GM12873 (cell line): ENCODE data around the gene CTSD.

Source experiments
- CTCF ChIP-seq: IDR thresholded peaks from 2 replicates; pipeline ENCODE4 v1.5.1; 2012; ENCODE audit warnings: low read depth, mild to moderate bottlenecking, moderate library complexity, low read length, control low read depth; ENCODE audit not compliant: insufficient read depth; ENCODE audit errors: missing control alignments

Gene CTSD

GRCh38 chr11:1749395-1750351, 14.1 kb downstream of the CTSD start:
- no peak for TF ChIP-seq CTCF

DNA sequence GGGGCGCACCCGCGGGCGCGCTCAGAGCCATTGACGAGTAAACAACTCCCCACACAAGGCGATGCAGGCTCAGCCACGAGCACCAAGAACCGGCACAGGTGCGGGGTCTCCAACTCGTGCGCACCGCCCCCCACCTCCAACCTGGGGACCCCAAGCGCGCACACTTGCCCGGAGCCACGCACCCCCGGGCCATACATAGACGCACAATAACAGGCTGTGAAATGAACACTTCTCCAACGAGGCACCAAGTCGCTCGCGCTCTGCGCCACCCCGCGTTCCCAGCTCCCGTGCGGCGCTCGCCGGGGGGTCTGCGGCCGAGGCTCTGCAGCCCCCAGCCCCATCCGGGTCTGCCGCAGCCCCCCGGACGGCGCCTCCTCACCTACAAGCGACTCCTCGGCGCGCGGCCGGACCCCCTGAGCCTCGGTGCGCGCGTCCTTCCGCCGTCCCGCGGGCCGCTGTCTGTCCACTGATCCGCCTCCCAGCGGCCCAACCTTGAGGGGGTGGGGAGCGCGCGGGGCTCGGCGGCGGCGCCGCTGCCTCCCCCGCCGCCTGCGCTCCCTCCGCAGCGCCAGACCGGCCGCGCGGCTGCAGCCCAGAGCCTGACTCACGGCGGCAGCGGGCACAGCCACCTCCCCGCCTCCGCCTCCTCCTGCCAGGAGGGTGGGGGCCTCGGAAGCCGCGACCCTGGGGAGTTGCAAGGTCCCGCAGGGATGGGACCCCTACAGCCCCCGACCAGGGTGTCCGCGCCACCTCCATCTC, 14.9 kb downstream of the CTSD start:
- no peak for TF ChIP-seq CTCF

- TF ChIP-seq CTCF: no peak
Observed at GRCh38 chr11:1747753-1748635, 15.7 kb downstream of the CTSD start.

DNA sequence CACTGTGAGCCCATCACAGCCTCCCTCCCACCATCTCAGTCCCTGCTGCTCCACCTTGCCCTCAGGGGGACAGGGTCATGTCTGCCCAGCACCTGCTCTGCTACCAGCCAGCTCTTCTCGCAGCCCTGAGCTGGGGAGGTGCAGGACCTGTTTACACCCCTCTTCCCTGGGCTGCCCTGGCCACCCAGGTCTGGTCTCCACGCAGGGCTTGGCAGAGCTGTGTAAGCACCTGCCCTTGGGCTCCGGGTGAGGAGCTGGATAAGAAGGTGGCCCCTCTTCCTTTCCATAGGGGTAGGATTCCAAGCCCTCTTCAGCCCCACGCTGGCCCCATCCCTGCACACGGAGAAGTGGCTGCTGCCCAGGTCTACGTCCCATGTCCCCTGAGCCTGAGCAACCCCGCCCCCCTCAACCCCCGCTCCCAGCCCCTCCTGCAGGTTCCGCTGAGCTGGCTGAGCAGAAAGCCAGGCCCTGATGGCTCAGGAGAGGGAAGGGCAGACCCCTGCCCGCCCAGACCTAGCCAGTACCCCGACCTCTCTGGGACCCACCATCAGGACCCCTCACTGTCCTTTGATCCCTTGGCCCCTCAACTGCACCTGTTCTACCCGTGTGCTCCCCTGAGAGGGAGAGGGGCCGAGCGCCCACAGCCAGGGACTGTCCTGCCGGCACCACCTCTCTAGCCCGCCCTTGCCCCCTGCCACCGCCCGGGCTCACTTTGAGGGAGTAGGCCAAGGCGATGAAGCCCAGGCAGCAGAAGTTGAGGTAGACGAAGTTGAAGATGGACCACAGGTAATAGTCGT, 16.6 kb downstream of the CTSD start:
- TF ChIP-seq CTCF: no peak

DNA sequence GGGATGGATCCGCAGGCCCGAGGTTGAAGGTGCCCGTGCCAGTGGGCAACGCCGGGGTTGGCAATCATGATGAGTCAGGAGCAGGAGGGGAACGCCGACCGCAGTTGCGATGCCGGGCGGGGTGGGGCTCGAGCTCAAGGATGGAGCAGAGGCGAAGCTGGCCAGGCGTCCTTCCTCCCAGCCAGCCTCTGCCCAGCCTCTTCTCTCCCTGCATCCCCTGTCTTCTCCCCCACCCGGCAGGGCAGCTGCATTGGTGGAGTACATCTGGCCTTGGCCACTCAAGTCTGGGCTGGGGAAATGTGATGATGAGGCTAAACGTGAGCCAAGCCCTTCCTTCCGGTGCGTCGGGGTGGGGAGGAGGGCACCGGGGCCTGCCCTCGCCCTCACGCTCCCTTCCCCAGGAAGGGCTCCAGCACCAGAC, 17.2 kb downstream of the CTSD start:
- TF ChIP-seq CTCF: no peak

DNA sequence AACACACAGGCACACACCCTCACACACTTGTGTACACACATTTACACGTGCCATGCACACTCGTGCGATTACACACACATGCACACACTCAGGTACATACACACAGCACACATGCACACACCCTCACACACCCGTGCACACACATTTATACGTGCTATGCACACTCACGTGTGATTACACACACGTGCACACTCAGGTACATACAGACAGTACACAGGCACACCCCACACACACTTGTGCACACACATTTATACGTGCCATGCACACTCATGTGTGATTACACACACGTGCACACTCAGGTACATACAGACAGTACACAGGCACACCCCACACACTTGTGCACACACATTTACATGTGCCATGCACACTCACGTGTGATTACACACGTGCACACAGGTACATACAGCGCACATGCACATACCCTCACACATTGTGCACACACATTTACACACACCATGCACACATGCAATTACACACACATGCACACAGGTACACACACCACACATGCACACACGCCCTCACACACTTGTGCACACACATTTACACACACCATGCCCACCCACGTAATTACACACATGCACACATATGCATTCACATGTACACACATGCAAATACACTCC, 17.9 kb downstream of the CTSD start:
- TF ChIP-seq CTCF: no peak
